NOMO-1 (cell line): Measurements from ENCODE around the gene PRRC2A.

Experiments
- DNase-seq, 2 experiments: peaks; one replicate each; lab custom pipeline; 2025; ENCODE audit not compliant: unreplicated experiment in 2 of 2; lab: John Stamatoyannopoulos, UW

Gene PRRC2A

GRCh38 chr6:31663961-31664789, 43.7 kb downstream of the PRRC2A start:
- no peak for DNase-seq

GRCh38 chr6:31664790-31665500, 44.4 kb downstream of the PRRC2A start, which contains the start of gene GPANK1:
Gene GPANK1 (minus strand): TSS chr6:31664997. CDS start chr6:31664478, 519 bp downstream.
- peak; percentile 77 to 93 for DNase-seq

GRCh38 chr6:31665501-31666336, 45.2 kb downstream of the PRRC2A start, which contains the start of gene CSNK2B:
Gene CSNK2B (plus strand): TSS chr6:31666080. CDS start chr6:31666832, 752 bp downstream.
- peak; percentile 96 to 97 for DNase-seq

- no peak for DNase-seq
Observed at GRCh38 chr6:31666337-31666965, 45.9 kb downstream of the PRRC2A start.

- no peak for DNase-seq
Observed at GRCh38 chr6:31669676-31670075, 49.2 kb downstream of the PRRC2A start, which contains the start of gene LY6G5B. Gene LY6G5B (plus strand): TSS chr6:31669976. CDS start chr6:31670951, 975 bp downstream.

- DNase-seq = peak in 1 of 2 experiments; percentile 50
Observed at GRCh38 chr6:31676322-31676903, 55.9 kb downstream of the PRRC2A start.

GRCh38 chr6:31676904-31677303, 56.4 kb downstream of the PRRC2A start:
- no peak for DNase-seq

- no peak for DNase-seq
Observed at GRCh38 chr6:31677955-31678354, 57.4 kb downstream of the PRRC2A start.

- peak; percentile 64 to 76 for DNase-seq
Observed at GRCh38 chr6:31680226-31681134, 60.0 kb downstream of the PRRC2A start, which contains the start of gene LY6G5C. Gene LY6G5C (minus strand): TSS chr6:31681067. CDS start chr6:31680373, 694 bp downstream.

- DNase-seq = no peak
Observed at GRCh38 chr6:31681135-31681671, 60.7 kb downstream of the PRRC2A start.

- no peak for DNase-seq
Observed at GRCh38 chr6:31683591-31683990, 63.1 kb downstream of the PRRC2A start.

GRCh38 chr6:31686483-31686882, 66.0 kb downstream of the PRRC2A start:
- no peak for DNase-seq

- DNase-seq = no peak
Observed at GRCh38 chr6:31687321-31687720, 66.8 kb downstream of the PRRC2A start.
